ENCODE results near the gene CLSTN2.
A peak's percentile ranks its signal among the peaks of the same experiment; 100 is the strongest.

DNA sequence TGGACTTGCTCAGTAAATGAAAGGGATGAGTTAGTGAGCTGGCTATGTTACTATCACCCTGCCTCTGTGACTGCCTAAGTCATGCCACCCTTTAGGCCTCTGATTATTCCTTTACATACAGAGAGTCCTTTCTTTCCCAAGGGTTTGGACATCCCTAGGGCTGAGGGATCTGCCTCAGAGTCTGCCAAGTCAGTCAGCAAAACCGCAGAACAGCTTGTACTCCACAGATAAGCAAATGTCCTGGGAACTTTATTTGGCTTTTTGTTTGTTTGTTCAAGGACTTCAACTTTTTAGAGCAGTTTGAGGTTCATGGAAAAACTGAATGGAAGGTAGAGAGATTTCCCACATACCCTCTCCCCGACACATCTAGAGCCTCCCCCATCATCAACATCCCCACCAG, 660.3 kb downstream of the CLSTN2 start:
- TF ChIP-seq SP1 (IDR thresholded peaks at IDR 0.05): peak; percentile 24
- TF ChIP-seq, protein P1, sequence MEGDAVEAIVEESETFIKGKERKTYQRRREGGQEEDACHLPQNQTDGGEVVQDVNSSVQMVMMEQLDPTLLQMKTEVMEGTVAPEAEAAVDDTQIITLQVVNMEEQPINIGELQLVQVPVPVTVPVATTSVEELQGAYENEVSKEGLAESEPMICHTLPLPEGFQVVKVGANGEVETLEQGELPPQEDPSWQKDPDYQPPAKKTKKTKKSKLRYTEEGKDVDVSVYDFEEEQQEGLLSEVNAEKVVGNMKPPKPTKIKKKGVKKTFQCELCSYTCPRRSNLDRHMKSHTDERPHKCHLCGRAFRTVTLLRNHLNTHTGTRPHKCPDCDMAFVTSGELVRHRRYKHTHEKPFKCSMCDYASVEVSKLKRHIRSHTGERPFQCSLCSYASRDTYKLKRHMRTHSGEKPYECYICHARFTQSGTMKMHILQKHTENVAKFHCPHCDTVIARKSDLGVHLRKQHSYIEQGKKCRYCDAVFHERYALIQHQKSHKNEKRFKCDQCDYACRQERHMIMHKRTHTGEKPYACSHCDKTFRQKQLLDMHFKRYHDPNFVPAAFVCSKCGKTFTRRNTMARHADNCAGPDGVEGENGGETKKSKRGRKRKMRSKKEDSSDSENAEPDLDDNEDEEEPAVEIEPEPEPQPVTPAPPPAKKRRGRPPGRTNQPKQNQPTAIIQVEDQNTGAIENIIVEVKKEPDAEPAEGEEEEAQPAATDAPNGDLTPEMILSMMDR (IDR thresholded peaks at IDR 0.05; ENCODE audit: low read depth, low read length, missing input control): no peak
